Measurements from ENCODE around the gene DPYSL4. TPM values are rescaled to one million over a fixed set of nuclear protein-coding genes. Genes with fewer than 3 reads are reported as not detected.

Gene DPYSL4
- total RNA-seq, 1 experiment from 2014 or later: 9.9 TPM

GRCh38 chr10:132140167-132140925 is 46.4 kb upstream of the DPYSL4 start:
- no peaks in the 10 kb centered on the region for H3K36me3 ChIP-seq (ENCODE audit: control insufficient read depth, insufficient read depth, low read length)
- intact Hi-C loops (cut with micrococcal nuclease; ENCODE audit: unreplicated experiment): no loop called here
- DNase-seq (ENCODE audit: low read depth, low spot score): no peak
- ATAC-seq: no peak
- H3K27ac ChIP-seq (ENCODE audit: low read length): no peak overlapping the region
- no peaks in the 10 kb centered on the region for H3K4me1 ChIP-seq (ENCODE audit: control insufficient read depth, insufficient read depth, low read length)
- in situ Hi-C loops (cut with HindIII; ENCODE audit: low pct_unique_long_range_greater_than_20kb, low sequenced_read_pairs): no loop called here
- no peak overlapping the region for H3K4me3 ChIP-seq (ENCODE audit: low read depth in 2 of 2, low read length in 2 of 2)
- BruUV-seq (replicated peaks): no TSS peak
- no peaks in the 10 kb centered on the region for H3K9me3 ChIP-seq (ENCODE audit: control insufficient read depth, insufficient read depth, low read depth, low read length)
- CTCF ChIA-PET: no interaction called here
- H3K27me3 ChIP-seq (ENCODE audit: control insufficient read depth, insufficient read depth, low read length): no peaks in the 10 kb centered on the region
- POLR2A ChIA-PET: no interaction called here
- TF ChIP-seq SIN3A (IDR thresholded peaks at IDR 0.05; ENCODE audit: borderline replicate concordance, insufficient read depth, low read depth, low read length): no peak
- no peak for TF ChIP-seq CTCF (IDR thresholded peaks at IDR 0.05)
- TF ChIP-seq REST (IDR thresholded peaks at IDR 0.05; ENCODE audit: insufficient read depth in 1 of 2, low read depth in 2 of 2, low read length in 1 of 2): no peak
- TF ChIP-seq TCF7L2 (IDR thresholded peaks at IDR 0.05; ENCODE audit: low read depth, low read length): no peak
- TF ChIP-seq POLR2AphosphoS5 (IDR thresholded peaks at IDR 0.05; ENCODE audit: low read depth, low read length): no peak

- H3K36me3 ChIP-seq (ENCODE audit: control insufficient read depth, insufficient read depth, low read length): no peaks in the 10 kb centered on the region
- no peaks in the 10 kb centered on the region for H3K9me3 ChIP-seq (ENCODE audit: control insufficient read depth, insufficient read depth, low read depth, low read length)
- CTCF ChIA-PET: interaction anchor here (1.5 kb wide), 1 partner anchor 10 kb away, joined by 3 read pairs; no protein-coding TSS in a partner anchor
- H3K27me3 ChIP-seq (ENCODE audit: control insufficient read depth, insufficient read depth, low read length): no peaks in the 10 kb centered on the region
- intact Hi-C loops (cut with micrococcal nuclease; ENCODE audit: unreplicated experiment) (no loop called here), in situ Hi-C loops (cut with HindIII; ENCODE audit: low pct_unique_long_range_greater_than_20kb, low sequenced_read_pairs) (no loop called here)
- no peak overlapping the region for H3K4me3 ChIP-seq (ENCODE audit: low read depth in 2 of 2, low read length in 2 of 2)
- H3K4me1 ChIP-seq (ENCODE audit: control insufficient read depth, insufficient read depth, low read length): no peaks in the 10 kb centered on the region
- ATAC-seq (no peak), DNase-seq (ENCODE audit: low read depth, low spot score) (no peak)
- no peak overlapping the region for H3K27ac ChIP-seq (ENCODE audit: low read length)
- TF ChIP-seq SIN3A (IDR thresholded peaks at IDR 0.05; ENCODE audit: borderline replicate concordance, insufficient read depth, low read depth, low read length) (no peak), CTCF (IDR thresholded peaks at IDR 0.05) (no peak), POLR2AphosphoS5 (IDR thresholded peaks at IDR 0.05; ENCODE audit: low read depth, low read length) (no peak), REST (IDR thresholded peaks at IDR 0.05; ENCODE audit: insufficient read depth in 1 of 2, low read depth in 2 of 2, low read length in 1 of 2) (no peak), TCF7L2 (IDR thresholded peaks at IDR 0.05; ENCODE audit: low read depth, low read length) (no peak)
- no TSS peak for BruUV-seq (replicated peaks)
- POLR2A ChIA-PET: no interaction called here
Observed at GRCh38 chr10:132141076-132141475, 45.7 kb upstream of the DPYSL4 start.

All from Panc1 (cell line).